HEK293 (cell line): ENCODE measurements around the gene SNTA1.

Experiments
- CTCF ChIP-seq: fragments of 450-650 bp; formaldehyde crosslinking; IDR thresholded peaks from 2 replicates; pipeline ENCODE4 v1.5.1; 2016; ENCODE audit warnings: missing biosample characterization, missing genetic modification characterization
- KLF1 ChIP-seq: fragments of 450-650 bp; formaldehyde crosslinking; IDR thresholded peaks from 2 replicates; pipeline ENCODE4 v1.5.1; 2016; ENCODE audit warnings: missing biosample characterization, missing genetic modification characterization
- PATZ1 ChIP-seq: fragments of 450-650 bp; formaldehyde crosslinking; IDR thresholded peaks from 2 replicates; pipeline ENCODE4 v1.5.1; 2016; ENCODE audit warnings: missing biosample characterization, missing genetic modification characterization
- PRDM10 ChIP-seq: fragments of 450-650 bp; formaldehyde crosslinking; IDR thresholded peaks from 2 replicates; pipeline ENCODE4 v1.5.1; 2016; ENCODE audit warnings: missing biosample characterization, missing genetic modification characterization
- RBAK ChIP-seq: fragments of 450-650 bp; formaldehyde crosslinking; IDR thresholded peaks from 2 replicates; pipeline ENCODE4 v1.5.1; 2016; ENCODE audit warnings: missing biosample characterization, missing genetic modification characterization
- REST ChIP-seq: fragments of 450-650 bp; formaldehyde crosslinking; IDR thresholded peaks from 2 replicates; pipeline ENCODE4 v1.5.1; 2016; ENCODE audit warnings: missing biosample characterization, missing genetic modification characterization
- ZFP69B ChIP-seq: fragments of 450-650 bp; formaldehyde crosslinking; IDR thresholded peaks from 2 replicates; pipeline ENCODE4 v1.5.1; 2016; ENCODE audit warnings: missing biosample characterization, missing genetic modification characterization
- ZNF174 ChIP-seq: fragments of 450-650 bp; formaldehyde crosslinking; IDR thresholded peaks from 2 replicates; pipeline ENCODE4 v1.5.0; 2017; ENCODE audit warnings: missing biosample characterization, mild to moderate bottlenecking, missing genetic modification characterization
- ZNF184 ChIP-seq: fragments of 450-650 bp; IDR thresholded peaks from 2 replicates; pipeline ENCODE4 v1.5.1; 2018; ENCODE audit warnings: missing biosample characterization, mild to moderate bottlenecking, missing genetic modification characterization
- ZNF19 ChIP-seq: fragments of 450-650 bp; formaldehyde crosslinking; IDR thresholded peaks from 2 replicates; pipeline ENCODE4; 2016; ENCODE audit warnings: missing biosample characterization, missing genetic modification characterization, low read depth
- ZNF266 ChIP-seq: fragments of 450-650 bp; formaldehyde crosslinking; IDR thresholded peaks from 2 replicates; pipeline ENCODE4 v1.5.1; 2016; ENCODE audit warnings: missing biosample characterization, missing genetic modification characterization, low read depth
- ZNF610 ChIP-seq: fragments of 450-650 bp; formaldehyde crosslinking; IDR thresholded peaks from 2 replicates; pipeline ENCODE4 v1.5.1; 2016; ENCODE audit warnings: missing biosample characterization, missing genetic modification characterization, borderline replicate concordance
- ZNF785 ChIP-seq: fragments of 450-650 bp; formaldehyde crosslinking; IDR thresholded peaks from 2 replicates; pipeline ENCODE4 v1.5.1; 2016; ENCODE audit warnings: missing biosample characterization, missing genetic modification characterization

- TF ChIP-seq ZNF19 (no peak), PATZ1 (tag by site-specific recombination) (no peak), ZNF785 (no peak), CTCF (tag by site-specific recombination) (no peak), PRDM10 (tag by site-specific recombination) (no peak), REST (no peak), RBAK (tag by site-specific recombination) (no peak), ZNF266 (tag by site-specific recombination) (no peak), ZNF610 (tag by site-specific recombination) (no peak), ZNF174 (tag by site-specific recombination) (no peak), ZFP69B (tag by site-specific recombination) (no peak), ZNF184 (tag by site-specific recombination) (no peak), KLF1 (no peak)
Measured at GRCh38 chr20:33388268-33388667, 55.3 kb downstream of the SNTA1 start.
